B cell (primary cell): ENCODE measurements around the gene NOS1.

Experiments used
- CTCF ChIP-seq: fragments of 200-600 bp; IDR thresholded peaks from one replicate; pipeline ENCODE4 v1.8.0; 2022; ENCODE audit warnings: antibody characterized with exemption, mild to moderate bottlenecking
- EZH2 ChIP-seq: IDR thresholded peaks from 2 replicates; pipeline ENCODE4 v1.6.1; 2012; ENCODE audit warnings: borderline replicate concordance, low read depth, mild to moderate bottlenecking, moderate library complexity, low read length; ENCODE audit not compliant: insufficient read depth, poor library complexity, severe bottlenecking

- TF ChIP-seq CTCF (no peak), EZH2 (no peak)
Observed at GRCh38 chr12:117395766-117396165, 34.3 kb upstream of the NOS1 start.
